ENCODE measurements around the gene COL24A1. TPM values are rescaled to one million over a fixed set of nuclear protein-coding genes. Genes with fewer than 3 reads are reported as not detected.

The COL24A1 gene
- not detected for total RNA-seq

DNA sequence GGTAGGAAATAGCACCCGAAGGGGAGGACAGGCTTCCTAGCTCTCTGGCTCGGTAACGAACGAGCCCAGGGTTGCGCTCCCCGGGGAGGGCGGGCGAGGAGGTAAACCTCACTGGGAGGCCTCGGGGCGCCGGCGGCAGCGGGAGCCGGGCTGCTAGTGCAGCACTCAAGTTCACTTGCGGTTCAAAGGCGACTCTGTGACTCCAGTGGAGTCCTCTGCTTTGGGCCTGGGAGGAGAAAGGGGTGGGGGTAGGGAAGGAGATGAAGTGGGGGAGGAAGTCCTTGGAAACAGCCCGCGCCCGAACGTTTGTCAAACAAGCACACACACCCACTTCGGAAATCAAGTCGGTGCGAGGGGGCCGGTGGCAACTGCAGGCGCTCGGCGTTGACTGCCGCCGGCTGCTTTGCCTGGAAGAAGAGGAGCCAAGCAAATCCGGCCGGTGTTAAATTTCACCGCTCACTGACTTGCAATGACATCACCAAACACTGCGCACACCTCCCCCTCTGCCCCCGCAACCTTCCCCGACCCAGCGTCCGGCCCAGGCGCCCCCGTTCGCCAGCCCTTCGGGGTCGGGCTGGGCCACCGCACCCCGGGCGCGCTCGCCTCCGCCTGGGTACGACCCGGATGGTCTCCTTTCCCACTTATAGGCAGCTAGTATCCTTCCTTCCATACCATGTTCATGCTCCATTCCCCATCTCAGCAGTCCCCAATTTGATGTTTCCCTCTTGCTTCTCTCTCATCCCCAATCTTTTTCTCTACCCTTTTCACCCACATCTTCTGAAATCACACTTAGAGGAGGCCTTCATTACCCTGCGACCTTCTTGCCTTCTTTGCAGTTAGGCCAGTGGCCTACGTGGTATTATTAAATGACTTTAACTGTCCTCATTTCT, at the start of gene COL24A1:
Gene COL24A1 (minus strand): TSS at position 207 of the 890 bp plus-strand sequence. CDS start 376 bp downstream, outside the sequence.
- no peak for DNase-seq
- ChIA-PET CTCF (no interaction called here), POLR2A (no interaction called here)
- H3K9me3 Mint-ChIP-seq = no peaks in the 10 kb centered on the region
- H3K27me3 Mint-ChIP-seq = peaks cover 35% of the 10 kb centered on the region
- H3K4me1 Mint-ChIP-seq = peaks cover 6% of the 10 kb centered on the region
- H3K36me3 Mint-ChIP-seq (ENCODE audit: low read depth) = peaks cover 6% of the 10 kb centered on the region
- H3K4me3 Mint-ChIP-seq = no peak within 1 kb of the TSS
- H3K27ac Mint-ChIP-seq = no peak within 1 kb of the TSS

- Mint-ChIP-seq H3K27ac (no peak overlapping the region), H3K9me3 (no peaks in the 10 kb centered on the region), H3K27me3 (no peaks in the 10 kb centered on the region), H3K4me3 (no peak overlapping the region), H3K36me3 (ENCODE audit: low read depth) (no peaks in the 10 kb centered on the region), H3K4me1 (no peaks in the 10 kb centered on the region)
- DNase-seq = no peak
- POLR2A ChIA-PET = no interaction called here
- CTCF ChIA-PET = no interaction called here
Observed at GRCh38 chr1:86205741-86206140, 49.2 kb upstream of the COL24A1 start.

GRCh38 chr1:86202552-86203340, 46.2 kb upstream of the COL24A1 start:
- ChIA-PET POLR2A (no interaction called here), CTCF (no interaction called here)
- Mint-ChIP-seq H3K27me3 (no peaks in the 10 kb centered on the region), H3K4me1 (no peaks in the 10 kb centered on the region), H3K4me3 (no peak overlapping the region), H3K27ac (no peak overlapping the region), H3K36me3 (ENCODE audit: low read depth) (no peaks in the 10 kb centered on the region), H3K9me3 (no peaks in the 10 kb centered on the region)
- DNase-seq = no peak

DNA sequence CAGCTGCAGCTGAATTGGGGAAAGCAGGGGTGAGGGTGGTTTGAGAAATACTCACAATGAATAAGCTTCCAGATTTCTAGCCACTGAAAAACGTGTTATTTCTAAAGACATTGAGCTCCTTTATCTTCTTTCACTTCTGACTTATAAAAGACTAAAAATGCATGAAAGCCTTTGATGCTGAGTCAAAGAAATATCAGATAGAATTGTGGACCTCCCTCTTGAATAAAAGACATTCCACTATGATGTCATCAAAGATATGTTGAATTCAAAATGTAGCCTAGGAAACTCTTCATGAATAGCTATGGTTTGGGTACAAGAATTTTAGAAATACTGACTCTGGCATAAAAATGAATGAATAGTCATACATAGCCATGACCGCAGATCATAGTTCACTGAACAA, 44.7 kb upstream of the COL24A1 start:
- H3K27ac Mint-ChIP-seq = no peak overlapping the region
- ChIA-PET CTCF (no interaction called here), POLR2A (no interaction called here)

GRCh38 chr1:86200901-86201300, 44.3 kb upstream of the COL24A1 start:
- Mint-ChIP-seq H3K36me3 (ENCODE audit: low read depth) (no peaks in the 10 kb centered on the region), H3K4me1 (no peaks in the 10 kb centered on the region), H3K27me3 (no peaks in the 10 kb centered on the region), H3K4me3 (no peak overlapping the region), H3K27ac (no peak overlapping the region), H3K9me3 (no peaks in the 10 kb centered on the region)
- POLR2A ChIA-PET = no interaction called here
- DNase-seq = no peak
- CTCF ChIA-PET = no interaction called here

More for the DNA sequence above, 44.7 kb upstream of the COL24A1 start:
- Mint-ChIP-seq H3K27me3 (no peaks in the 10 kb centered on the region), H3K4me3 (no peak overlapping the region), H3K4me1 (no peaks in the 10 kb centered on the region), H3K36me3 (ENCODE audit: low read depth) (no peaks in the 10 kb centered on the region), H3K9me3 (no peaks in the 10 kb centered on the region)
- DNase-seq = no peak

- no peaks in the 10 kb centered on the region for H3K4me1 Mint-ChIP-seq
- H3K36me3 Mint-ChIP-seq (ENCODE audit: low read depth) = no peaks in the 10 kb centered on the region
Observed at GRCh38 chr1:86197206-86197855, 40.8 kb upstream of the COL24A1 start.

DNA sequence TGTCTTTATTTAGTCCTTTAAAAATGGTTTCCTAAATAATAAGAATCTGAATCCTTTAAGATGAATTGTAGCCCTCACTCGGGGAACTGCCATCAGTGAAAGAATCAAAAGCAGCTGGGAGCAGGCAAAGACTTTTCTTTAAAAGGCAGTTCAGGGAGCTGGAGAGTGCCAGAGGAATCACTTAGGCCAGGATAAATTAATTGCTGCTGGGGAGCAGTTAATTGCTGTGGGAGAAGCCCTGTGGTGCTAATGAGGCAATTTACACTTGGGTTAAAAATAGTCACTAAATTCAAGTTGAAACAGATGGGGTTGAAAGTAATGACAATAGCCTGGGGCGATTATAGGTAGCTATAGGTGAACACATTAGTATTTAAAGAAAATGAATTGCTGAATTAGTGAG, 38.7 kb upstream of the COL24A1 start:
- no peak overlapping the region for H3K4me3 Mint-ChIP-seq
- H3K4me1 Mint-ChIP-seq = no peaks in the 10 kb centered on the region
- POLR2A ChIA-PET = no interaction called here
- no peak for DNase-seq
- H3K27ac Mint-ChIP-seq = no peak overlapping the region
- H3K36me3 Mint-ChIP-seq (ENCODE audit: low read depth) = no peaks in the 10 kb centered on the region
- CTCF ChIA-PET = no interaction called here
- no peaks in the 10 kb centered on the region for H3K9me3 Mint-ChIP-seq
- no peaks in the 10 kb centered on the region for H3K27me3 Mint-ChIP-seq

More at GRCh38 chr1:86197206-86197855, 40.8 kb upstream of the COL24A1 start:
- H3K27ac Mint-ChIP-seq = no peak overlapping the region
- H3K27me3 Mint-ChIP-seq = no peaks in the 10 kb centered on the region
- no peak for DNase-seq
- POLR2A ChIA-PET = no interaction called here
- H3K9me3 Mint-ChIP-seq = no peaks in the 10 kb centered on the region
- no peak overlapping the region for H3K4me3 Mint-ChIP-seq
- CTCF ChIA-PET = no interaction called here

GRCh38 chr1:86194491-86195034, 38.0 kb upstream of the COL24A1 start:
- CTCF ChIA-PET = no interaction called here
- DNase-seq = no peak
- no peaks in the 10 kb centered on the region for H3K36me3 Mint-ChIP-seq (ENCODE audit: low read depth)
- no peak overlapping the region for H3K4me3 Mint-ChIP-seq
- H3K27me3 Mint-ChIP-seq = no peaks in the 10 kb centered on the region
- no peaks in the 10 kb centered on the region for H3K9me3 Mint-ChIP-seq
- no peaks in the 10 kb centered on the region for H3K4me1 Mint-ChIP-seq
- POLR2A ChIA-PET = no interaction called here
- H3K27ac Mint-ChIP-seq = no peak overlapping the region

- no peak overlapping the region for H3K27ac Mint-ChIP-seq
- no peaks in the 10 kb centered on the region for H3K27me3 Mint-ChIP-seq
- no peak for DNase-seq
- H3K36me3 Mint-ChIP-seq (ENCODE audit: low read depth) = no peaks in the 10 kb centered on the region
- POLR2A ChIA-PET = no interaction called here
- H3K9me3 Mint-ChIP-seq = no peaks in the 10 kb centered on the region
- no peaks in the 10 kb centered on the region for H3K4me1 Mint-ChIP-seq
- H3K4me3 Mint-ChIP-seq = no peak overlapping the region
- CTCF ChIA-PET = no interaction called here
Observed at GRCh38 chr1:86192417-86192816, 35.8 kb upstream of the COL24A1 start.

GRCh38 chr1:86191958-86192357, 35.4 kb upstream of the COL24A1 start:
- no peaks in the 10 kb centered on the region for H3K27me3 Mint-ChIP-seq
- no peak overlapping the region for H3K4me3 Mint-ChIP-seq
- no peaks in the 10 kb centered on the region for H3K4me1 Mint-ChIP-seq
- no peak overlapping the region for H3K27ac Mint-ChIP-seq
- POLR2A ChIA-PET = no interaction called here
- no peaks in the 10 kb centered on the region for H3K36me3 Mint-ChIP-seq (ENCODE audit: low read depth)
- H3K9me3 Mint-ChIP-seq = no peaks in the 10 kb centered on the region
- CTCF ChIA-PET = no interaction called here
- no peak for DNase-seq

DNA sequence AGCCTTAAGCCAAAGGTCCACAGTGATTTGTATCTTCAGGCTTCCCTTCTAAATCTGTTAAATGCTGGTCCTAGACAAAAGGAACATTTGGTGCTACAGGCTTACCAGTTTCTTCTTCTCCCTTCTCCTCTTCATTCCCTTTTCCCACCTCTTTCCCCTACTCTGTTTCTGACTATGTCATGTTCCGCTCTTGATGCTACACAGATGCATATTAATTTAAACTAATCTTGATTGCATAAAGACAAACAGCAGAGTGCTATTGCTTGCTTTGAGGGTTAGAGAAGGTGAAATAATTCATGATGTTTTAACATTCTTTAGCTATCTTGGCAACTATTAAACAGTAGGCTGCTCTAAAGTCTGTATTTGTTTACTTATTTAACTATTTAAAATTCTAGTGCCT, 34.3 kb upstream of the COL24A1 start:
- Mint-ChIP-seq H3K4me1 (no peaks in the 10 kb centered on the region), H3K27me3 (no peaks in the 10 kb centered on the region), H3K27ac (no peak overlapping the region), H3K9me3 (no peaks in the 10 kb centered on the region), H3K4me3 (no peak overlapping the region), H3K36me3 (ENCODE audit: low read depth) (no peaks in the 10 kb centered on the region)
- CTCF ChIA-PET = no interaction called here
- POLR2A ChIA-PET = no interaction called here
- no peak for DNase-seq

DNA sequence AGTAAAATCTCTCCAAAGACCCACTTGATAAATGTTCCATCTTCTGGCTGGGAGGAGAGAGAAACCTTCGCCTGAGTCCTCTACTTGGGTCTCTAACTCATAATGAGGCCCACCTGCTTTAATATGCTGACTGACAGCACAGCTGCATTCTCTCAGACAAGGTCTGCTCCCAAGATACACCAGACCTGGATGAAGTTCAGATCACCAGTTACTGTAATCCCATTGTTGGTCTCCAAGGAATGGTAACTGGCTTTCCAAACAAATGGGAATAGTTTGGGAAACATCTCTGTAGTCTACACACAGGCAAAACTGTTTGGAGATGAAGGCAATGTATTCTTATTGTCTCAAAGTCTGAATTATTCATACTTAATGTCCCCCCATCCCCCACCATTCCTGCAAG, 27.9 kb upstream of the COL24A1 start:
- no peak overlapping the region for H3K4me3 Mint-ChIP-seq
- H3K27me3 Mint-ChIP-seq = no peaks in the 10 kb centered on the region
- ChIA-PET CTCF (no interaction called here), POLR2A (no interaction called here)
- H3K4me1 Mint-ChIP-seq = no peaks in the 10 kb centered on the region
- no peak for DNase-seq
- no peaks in the 10 kb centered on the region for H3K36me3 Mint-ChIP-seq (ENCODE audit: low read depth)
- no peak overlapping the region for H3K27ac Mint-ChIP-seq
- peaks cover 2% of the 10 kb centered on the region for H3K9me3 Mint-ChIP-seq

- Mint-ChIP-seq H3K27me3 (no peaks in the 10 kb centered on the region), H3K4me3 (no peak overlapping the region), H3K36me3 (ENCODE audit: low read depth) (no peaks in the 10 kb centered on the region), H3K4me1 (no peaks in the 10 kb centered on the region), H3K27ac (no peak overlapping the region), H3K9me3 (peaks cover 2% of the 10 kb centered on the region)
- POLR2A ChIA-PET = no interaction called here
- CTCF ChIA-PET = no interaction called here
- no peak for DNase-seq
Observed at GRCh38 chr1:86183810-86184209, 27.2 kb upstream of the COL24A1 start.

Data from activated CD4-positive, alpha-beta memory T cell treated with anti-CD3 and anti-CD28 coated beads, Interleukin-2, amount 10 ng/mL, durations not matched to agents 7 days and 5 days (primary cell).